NCI-H2029 (cell line): Measurements from ENCODE around the gene GNPTAB.

Experiments used
- DNase-seq: peaks from one replicate; lab custom pipeline; 2025; lab: John Stamatoyannopoulos, UW

GNPTAB gene

DNA sequence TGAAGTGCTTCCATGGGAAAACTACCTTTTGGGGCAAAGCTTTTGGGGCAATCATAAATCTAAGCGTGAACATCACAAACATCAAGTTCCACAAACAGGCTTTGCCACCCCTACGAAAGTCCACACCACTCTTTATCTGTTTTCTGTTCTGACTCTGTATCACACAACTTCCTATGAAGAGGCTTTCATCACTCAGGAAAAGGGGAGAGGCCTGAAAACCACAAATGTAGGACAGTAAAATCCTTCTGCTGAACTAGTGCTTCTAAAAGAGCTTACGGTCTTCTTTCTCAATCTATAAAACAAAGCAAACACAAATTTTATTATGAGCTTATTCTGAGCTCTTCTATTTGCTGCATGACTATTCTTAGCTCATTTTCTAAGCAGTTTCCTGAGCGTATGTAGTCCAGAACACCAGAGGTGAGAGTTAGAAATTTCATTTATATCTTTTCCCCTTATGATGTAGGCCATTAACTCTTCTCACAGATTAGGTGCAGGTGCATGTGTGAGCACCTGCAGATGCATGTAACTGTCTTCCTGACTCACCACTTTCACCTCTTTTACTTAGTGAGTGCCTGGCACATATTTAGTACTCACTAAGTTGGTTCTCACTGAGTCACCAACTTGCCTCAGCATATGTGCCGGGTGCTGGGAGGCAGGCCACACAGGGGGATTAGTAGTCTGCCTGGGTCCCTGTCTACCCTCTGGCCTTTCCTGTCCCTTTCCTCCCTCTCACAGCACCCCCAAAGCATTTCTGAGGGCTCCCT lies 58.6 kb downstream of the GNPTAB start:
- DNase-seq = no peak

DNA sequence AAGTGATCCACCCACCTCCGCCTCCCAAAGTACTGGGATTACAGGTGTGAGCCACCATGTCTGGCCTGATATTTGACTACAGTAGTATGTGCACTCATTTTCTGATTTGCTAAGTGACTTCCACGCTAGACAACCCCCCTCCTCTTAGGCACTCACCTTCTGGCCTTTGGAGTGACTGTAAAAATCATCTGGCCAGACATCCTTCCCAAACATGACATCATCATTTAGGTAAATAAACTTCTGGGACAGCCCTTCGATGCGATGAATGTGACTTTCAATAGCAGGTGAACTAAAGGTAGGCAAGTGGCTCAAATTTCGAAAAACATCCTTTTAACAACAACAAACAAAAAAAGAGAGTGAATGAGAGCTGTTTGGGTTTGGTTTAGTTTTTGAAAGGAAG lies 60.9 kb downstream of the GNPTAB start:
- peak; percentile 68 for DNase-seq

DNA sequence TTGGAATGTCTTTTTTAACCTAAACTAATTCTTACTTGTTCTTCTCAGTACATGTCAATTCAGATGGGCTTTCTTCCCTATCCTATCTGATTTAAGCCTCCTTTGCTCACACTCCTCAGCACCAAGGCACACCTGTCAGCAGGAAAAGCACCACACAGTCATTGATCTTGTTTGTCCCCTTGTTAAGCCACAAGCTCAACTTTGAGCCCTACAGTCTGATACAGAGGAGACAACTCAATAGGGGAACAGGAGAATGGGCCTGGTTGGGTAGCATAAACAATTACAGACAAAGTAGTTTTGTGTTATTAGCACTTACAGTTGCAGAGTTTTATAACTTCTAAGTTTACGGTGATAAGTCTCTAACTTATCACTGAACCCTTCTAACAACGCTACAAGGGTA lies 62.0 kb downstream of the GNPTAB start:
- DNase-seq = no peak

DNA sequence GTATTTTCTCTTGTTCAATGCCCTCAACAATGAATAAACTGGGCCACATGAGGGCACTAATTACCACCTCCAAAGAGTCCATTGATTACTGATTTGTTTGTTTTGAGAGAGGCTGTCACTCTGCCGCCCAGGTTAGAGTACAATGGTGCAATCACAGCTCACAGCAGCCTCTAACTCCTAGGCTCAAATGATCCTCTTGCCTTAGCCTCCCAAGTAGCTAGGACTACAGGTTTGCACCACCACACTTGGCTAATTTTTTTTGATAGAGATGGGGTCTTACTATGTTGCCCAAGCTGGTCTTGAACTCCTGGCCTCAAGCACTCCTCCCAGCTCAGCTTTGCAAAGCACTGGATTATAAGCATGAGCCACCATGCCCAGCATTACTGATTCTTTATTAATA lies 63.2 kb downstream of the GNPTAB start:
- no peak for DNase-seq

DNA sequence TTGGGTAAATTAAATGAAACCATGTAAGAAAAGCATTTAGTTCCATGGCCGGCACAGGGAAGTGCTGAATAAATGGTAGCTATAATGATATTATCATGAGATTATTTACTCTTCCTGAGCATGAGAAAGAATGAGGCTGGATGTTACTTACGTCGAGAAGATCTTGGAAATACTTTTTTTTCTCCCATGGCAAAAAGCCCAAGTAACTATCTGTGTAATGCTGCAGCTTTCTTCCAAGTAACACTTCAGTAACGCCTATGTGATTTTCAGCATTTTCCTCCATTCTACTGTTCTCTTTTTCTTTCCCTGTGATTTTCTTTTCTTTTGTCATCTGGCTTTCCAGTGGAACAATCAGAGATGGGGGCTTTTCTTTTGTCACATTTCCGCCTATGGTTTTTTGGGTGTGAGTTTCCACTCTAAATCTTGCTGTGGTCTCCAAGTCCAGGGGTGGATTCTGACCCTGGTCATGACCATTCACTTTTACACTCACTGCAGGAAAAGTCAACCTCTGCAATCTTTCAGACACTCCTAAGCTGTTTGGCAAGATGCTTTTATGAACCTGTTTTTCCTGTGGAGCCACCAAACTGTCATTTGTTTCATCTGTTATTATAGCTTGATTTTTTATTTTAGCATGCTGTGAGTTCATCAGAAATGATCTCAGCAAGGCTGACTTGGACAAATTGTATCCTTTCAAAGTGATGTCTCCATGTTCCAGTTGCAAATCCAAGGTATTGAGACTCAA lies 66.5 kb downstream of the GNPTAB start:
- DNase-seq = no peak

DNA sequence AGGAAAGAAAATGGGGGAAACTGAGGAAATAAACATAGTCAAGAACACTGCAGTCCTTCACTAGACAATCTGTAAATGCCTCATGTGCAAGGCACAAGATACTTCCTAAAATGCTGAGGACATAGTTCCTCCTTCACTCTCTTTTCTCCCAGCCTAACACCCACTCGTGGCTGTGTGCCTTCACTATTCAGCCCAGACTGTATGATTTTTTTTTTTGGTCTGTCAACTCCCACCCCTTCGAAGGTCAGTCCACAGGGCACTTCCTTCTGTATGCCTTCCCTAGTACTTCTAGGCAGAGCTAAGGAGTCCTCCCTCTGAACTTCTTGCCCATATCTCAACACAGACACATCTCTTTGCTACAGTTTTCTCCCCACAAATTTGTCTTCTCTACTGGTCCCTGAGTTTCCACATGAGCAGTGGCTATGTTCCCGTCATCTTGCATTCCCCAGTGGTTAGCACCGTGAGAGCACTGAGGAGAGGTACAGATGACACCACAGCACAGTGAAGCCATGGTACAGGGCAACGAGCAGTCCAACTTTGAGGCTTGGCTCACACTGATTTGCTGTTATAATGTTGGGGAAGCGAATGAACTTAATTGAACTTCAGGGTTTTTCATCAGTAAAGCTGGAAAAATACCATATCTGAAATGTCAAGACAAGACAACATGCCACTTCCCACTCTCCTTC lies 67.4 kb downstream of the GNPTAB start:
- DNase-seq = no peak

DNA sequence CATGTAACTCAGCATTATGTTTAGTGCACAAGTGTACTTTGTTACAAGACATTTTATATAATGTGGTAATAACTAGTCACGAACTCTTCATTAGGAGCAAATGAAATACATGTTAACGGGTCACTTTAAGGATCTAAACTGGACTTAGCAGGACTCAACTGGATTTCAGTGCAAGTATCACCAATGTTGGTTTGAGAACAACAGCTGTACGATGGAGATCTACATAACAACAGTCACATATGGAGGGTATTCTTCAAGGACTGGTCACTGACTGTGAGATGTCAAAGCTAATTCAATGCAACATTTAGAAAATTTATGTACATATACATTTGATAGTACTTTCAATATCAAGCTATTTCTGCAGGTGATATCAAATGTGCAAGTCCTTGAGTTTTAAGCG lies 69.0 kb downstream of the GNPTAB start:
- no peak for DNase-seq

DNA sequence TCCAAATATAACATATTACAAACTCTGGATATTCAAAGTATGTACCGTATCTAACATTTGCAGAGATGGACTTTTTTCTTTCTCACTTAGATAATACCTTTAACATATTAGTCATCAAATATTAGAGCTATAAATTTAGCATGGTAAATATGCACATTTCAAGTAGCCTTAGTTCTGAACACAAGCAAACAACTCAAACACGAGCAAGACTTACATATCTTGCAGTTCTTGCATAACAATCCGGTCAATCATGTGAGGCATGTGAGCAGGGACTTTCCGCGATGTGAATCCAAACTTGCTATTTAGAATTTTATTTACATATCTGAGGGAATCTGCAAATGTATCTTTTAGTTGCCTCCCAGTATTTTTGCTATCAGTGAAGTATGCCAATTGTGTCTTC lies 69.4 kb downstream of the GNPTAB start:
- DNase-seq = no peak

DNA sequence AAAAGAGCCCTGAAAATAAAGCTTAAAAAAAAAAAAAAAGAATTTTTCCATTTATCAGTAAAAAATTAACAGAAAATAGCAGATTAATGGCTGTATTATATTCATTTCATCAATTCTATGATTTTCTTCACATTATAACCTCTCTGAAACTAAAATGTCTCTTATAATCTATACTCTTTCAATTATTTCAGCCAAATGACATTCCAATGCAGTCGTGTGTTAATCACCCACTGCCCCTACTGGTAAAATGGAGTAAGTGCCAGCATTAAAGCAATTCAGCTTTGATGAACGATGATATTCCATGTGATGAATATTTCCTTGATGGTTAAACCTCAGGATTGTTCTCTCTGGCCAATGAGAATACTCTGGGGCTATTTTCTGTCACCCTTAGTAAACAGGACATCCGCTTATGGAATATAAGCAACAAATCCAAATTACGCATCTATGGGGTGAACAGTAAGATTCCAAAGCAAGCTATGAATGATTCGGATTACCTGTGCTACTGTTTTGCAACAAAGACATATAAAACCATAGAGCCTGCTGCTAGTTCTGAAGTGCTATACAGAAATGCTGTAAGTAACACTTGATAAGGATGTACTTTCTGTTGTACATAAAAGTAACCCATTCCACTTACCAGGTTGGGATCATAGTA lies 71.2 kb downstream of the GNPTAB start:
- peak; percentile 49 for DNase-seq

DNA sequence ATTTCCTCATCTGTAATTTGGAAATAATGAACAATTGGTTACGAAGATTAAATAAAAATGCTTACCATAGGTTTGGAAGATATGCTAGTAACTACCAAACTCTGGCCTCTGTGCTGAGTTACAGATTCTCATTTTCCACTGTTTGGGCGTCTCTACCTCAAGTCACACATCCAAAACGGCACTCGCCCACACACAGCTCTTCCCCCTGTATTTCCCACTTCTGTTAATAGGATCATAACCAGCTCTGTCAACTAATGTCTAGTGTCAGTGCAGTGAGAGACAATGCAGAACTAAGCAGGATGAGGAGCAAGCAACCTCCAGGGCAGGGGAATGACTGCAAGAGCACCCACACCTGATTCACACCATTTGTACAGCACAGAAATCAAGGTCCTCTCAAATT lies 80.6 kb downstream of the GNPTAB start:
- no peak for DNase-seq

DNA sequence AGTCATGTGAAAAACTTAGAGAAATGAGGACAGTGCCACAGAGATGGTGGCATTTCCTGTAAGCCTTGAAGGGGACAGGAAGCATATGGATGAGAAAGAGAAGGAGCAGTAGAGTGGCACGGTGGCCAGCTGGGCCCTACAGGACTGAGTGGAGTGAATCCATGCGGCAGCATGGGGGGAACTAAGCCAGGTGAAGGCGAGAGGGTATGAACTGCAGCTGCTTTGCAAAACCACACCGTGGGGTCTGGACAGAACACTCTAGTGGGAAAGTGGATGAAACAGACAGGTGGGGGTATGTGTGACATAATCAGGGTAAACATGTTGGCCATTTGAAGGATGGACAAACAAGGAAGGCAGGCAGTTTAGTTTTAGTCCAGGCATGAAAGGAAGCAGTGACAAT lies 81.1 kb downstream of the GNPTAB start:
- DNase-seq = no peak

DNA sequence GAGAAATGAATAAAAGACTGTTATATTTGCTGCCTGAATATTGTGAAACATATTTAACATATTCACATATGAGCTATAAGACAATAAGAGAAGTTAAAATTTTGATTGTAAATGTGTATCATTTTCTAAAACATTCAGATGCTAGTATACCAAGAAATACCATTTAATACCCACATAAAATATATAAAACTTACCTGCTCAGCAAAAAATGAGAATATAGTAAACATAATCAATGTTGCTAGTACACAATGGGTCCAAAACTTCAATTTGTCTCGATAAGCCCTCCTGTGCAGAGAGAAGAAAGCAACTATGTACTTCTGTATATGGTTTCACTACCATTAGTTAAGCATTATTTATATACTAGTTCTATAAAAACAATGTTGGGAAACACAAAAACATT lies 81.9 kb downstream of the GNPTAB start:
- no peak for DNase-seq

DNA sequence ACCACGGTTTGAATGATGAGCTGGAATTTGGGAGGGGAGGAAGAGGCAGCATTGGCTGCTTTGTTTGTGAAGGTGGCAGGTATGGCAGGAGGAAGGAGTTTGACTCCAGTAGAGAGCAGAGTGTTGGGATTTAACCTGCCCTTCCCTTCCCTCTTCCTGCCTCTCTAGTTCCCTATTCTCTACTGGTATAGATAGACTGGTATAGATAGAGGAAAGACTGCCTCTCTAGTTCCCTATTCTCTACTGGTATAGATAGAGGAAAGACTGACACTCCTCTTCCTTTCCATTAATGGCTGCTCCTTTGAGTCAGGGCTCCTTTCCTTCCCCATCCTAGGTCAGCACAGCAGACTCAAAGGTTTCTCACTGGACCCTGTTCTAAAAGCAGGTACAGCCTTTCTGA lies 83.1 kb downstream of the GNPTAB start:
- DNase-seq = no peak

DNA sequence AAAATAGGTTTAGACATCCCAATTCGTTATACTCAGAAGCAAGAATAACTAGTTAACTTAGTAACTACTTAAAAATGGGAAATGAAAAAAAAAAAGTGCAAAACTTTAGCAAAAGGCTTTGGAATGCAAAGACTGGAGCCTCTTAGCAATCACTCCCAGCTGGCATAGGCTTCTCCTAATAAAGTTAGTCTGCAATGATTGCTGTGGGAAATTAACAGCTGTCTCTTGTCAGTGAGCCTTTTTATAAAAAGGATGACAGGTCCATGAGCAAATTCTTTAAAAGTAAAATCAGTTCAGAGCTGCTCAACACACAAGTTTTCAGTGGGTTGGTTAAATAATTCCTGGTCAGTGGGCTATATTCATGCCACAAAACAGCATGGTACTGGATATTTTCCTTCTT lies 84.1 kb downstream of the GNPTAB start:
- DNase-seq = no peak

DNA sequence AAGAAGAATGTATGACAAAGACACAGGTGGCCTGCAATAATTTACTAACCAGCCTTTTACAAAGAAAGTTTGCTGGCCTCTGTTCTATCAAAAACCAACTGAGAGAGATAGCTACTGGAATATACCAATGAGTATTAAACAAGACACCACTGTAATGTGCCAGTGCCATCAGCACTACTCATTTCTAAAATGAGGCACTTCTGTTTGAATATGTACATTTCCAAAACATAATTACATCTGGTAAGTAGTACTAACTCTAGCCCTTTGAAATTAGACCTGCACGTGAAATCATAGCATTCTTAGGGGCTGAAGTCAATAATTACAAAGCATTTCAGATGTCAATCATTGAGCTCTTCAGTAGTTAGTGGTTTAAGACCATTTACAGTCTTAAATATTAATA lies 84.6 kb downstream of the GNPTAB start:
- DNase-seq = no peak

DNA sequence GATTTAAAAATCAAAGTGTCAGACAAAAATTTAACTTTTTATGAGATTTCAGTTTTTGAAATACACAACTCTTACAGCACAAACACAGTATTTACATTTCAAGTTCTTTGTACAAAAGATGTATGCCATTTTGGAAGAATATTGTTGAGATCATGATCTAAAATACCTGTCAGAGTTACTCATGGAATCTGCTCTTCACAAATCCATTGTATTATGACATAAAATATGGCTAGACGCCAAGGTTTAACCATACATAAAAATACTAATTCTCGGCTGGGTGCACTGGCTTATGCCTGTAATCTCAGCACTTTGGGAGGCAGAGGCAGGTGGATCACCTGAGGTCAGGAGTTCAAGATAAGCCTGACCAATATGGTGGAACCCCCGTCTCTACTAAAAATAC lies 85.3 kb downstream of the GNPTAB start:
- DNase-seq = no peak

DNA sequence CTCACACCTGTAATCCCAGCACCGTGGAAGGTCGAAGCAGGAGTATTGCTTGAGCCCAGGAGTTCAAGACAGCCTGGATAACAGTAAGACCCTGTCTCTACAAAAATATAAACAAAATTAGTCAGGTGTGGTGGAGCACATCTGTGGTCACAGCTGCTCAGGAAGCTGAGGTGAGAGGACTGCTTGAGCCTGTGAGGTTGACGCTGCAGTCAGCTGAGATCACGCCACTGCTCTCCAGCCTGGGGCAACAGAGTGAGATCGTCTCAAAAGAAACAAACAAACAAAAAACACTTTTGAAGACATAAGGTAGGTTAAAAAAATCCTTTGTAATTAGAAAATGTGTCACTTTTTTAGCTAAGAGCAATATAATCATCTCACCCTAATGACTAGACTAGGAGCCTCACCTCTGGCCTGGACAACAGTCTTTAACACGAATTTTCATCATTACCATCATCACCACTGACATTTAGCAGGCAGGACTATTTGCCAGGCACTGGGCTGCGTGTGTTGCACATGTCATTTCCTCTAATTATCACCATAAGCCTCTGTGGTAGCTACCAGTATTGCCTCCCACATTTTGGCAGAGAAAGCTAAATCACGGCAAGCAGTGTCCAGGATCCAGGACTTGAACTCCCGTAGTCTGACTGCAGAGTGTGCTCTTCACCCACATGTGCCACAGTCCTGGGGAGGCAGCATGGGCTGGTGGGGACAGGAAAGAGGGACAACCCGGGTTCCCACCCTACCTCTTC lies 86.9 kb downstream of the GNPTAB start:
- DNase-seq = no peak

DNA sequence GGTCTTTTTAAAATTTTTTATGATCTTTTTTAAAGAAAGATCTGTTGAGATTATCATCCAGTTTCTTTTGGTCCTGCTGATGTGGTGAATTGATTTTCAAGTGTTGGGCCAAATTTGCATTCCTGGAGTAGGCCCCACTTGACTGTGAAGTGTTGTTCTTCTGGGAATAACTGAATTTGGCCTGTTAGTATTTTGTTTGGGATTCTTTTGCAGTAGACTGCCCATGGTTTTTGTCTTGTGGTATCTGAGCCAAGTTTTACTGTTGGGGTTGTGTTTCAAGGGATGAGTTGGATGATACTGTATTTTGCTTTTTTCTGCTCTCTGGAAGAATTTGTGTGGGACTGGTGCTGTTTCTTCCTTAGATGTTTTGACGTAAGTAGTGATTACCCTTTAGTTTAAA lies 87.5 kb downstream of the GNPTAB start:
- no peak for DNase-seq

DNA sequence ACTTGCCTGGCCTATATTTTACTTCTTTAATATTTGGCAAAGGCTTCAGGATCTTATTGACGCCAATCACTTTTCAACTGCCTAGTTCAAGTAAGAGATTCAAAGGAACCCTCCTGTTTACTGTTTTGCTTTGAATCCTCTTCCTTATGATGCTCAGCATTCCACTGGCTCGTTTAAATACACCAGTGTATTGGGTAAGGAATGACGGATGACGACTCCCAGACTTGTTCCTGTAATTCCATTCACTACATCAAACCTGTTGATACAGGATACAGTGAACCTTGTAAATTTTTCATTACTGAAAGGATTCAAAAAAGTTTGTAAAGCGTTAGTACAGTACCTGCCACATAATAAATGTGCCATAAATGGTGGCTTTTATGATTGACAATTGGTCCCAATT lies 89.8 kb downstream of the GNPTAB start:
- DNase-seq = no peak

DNA sequence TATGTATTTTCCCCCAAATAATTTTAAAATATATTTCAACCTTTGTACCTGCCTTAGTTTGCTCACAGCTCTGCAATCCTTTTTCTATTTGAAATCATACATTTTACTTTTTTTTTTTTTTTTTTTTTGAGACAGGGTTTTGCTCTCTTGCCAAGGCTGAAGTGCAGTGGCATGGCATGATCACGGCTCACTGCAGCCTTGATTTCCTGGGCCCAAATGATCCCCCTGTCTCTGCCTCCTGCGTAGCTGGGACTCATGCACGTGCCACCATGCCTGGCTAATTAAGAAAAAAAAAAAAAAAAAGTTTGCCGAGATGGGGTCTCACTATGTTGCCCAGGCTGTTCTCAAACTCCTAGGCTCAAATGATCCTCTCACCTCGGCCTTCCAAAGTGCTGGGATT lies 90.2 kb downstream of the GNPTAB start:
- DNase-seq = no peak

DNA sequence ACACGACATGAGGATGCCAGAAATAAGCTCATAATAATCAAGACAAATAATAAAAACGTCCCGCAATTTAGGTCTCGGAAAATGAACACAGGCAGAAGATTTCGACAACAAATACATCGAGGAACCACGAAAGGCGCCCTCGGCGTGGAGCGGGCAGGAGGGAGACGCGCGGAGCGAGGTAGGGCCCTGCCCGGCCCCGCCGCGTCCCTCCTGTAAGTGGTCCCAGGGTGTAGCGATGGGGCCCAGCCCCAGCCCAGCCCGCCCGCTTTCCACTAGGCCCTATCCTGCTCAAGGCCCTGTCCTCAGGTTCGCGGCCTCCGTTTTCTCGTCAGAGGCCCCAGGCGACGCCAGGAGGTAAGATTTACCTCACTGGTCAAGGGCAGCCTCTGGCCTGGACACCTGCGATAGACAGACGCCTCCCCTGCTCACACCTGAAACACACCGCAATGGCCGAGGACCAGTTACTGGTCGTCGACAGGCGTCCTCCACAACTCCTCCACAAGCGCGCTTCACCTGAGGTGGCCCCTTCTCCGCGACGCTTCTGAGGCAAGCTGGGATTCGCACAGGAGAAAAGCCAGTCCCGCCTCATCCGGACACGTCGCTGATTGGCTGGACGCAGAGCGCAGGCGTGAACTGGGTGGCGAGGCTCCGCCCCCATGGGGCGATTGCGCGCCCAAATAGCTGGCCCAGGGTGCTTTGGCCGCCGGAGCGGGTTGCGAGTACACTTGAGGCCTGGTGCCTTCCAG lies 91.7 kb downstream of the GNPTAB start, which contains the start of gene SYCP3:
Gene SYCP3, minus strand, starts transcription at position 543 of the 746 bp plus-strand sequence. CDS start 1,527 bp downstream, outside the sequence.
- DNase-seq = no peak
